Measurements from ENCODE around the gene C20orf96.
A peak's percentile ranks its signal among the peaks of the same experiment; 100 is the strongest.

The C20orf96 gene

GRCh38 chr20:312067-312466 is 21.5 kb upstream of the C20orf96 start:
- no peak for DNase-seq

DNA sequence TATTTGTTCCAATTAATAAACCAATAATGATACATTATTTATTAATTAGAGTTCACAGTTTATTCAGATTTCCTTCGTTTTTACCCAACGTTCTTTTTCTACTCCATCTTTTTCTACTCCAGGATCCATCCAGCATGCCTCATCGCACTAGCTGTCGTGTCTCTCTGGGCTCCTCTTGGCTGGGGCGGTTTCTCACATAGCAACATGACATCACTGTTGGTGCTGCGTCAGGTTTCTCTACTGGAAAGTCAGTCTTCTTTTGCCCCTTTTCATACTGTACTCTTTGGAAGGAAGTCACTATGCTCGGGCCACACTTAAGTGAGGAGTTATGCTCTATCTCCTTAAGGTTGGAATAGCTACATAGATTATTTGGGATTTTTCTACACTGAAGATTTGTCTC is 21.1 kb upstream of the C20orf96 start:
- DNase-seq = no peak

- DNase-seq = no peak
These were observed 20.1 kb upstream of the C20orf96 start for GRCh38 chr20:310645-311044.

- DNase-seq = peak; percentile 81 to 90
These were observed 19.5 kb upstream of the C20orf96 start for GRCh38 chr20:309841-310644.

DNA sequence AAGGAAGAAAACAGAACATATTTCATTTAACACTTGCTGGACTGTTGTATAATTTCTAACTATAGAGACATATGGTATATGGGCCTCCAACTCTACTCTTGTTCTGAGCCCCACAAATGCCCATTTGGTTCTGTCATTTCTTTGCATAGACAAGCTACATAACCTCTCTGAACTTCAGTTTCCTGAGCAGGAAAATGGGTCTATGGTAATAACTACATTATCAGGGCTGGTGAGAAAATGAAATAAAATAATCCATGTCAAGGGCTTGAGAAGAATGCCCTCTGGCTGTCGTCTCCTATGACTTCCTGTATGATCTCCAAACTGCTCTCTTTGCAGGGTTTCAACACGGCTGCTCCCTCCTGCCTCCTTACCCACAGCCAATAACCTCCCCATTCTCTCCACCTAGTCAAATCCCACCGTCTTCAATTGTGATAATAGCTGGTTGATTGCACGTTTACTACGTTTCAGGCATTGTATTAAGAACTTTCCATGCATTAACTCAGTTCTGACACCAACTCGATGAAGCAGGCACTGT is 18.8 kb upstream of the C20orf96 start:
- no peak for DNase-seq

DNA sequence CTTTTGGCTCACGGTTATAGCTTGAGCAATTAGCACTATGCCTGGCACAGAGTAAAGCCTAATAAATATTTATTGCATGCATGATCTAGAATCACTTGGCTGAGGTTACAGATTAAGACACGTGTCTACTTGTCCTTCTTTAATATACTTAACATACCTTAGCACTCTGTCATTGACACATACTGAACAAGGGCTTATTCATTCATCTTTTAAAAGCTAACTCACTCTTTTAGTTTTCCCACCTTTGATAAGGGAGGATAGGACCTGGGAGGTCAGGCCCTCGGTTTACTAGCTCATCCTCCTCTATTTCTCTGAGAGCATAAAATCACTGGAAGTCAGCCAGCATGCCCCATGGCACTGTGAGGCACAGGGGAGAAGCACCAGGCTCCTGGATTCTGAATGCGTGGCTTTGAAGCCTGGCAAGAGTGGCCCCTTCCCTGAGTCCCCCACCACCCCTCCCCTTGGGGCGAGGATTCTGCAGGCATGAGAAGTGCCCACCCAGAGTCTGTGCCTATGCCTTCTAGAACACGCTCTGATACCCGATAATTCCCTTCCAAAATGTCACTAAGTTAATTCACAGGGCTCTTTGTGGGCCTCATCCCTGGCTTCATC is 18.0 kb upstream of the C20orf96 start:
- no peak for DNase-seq

DNA sequence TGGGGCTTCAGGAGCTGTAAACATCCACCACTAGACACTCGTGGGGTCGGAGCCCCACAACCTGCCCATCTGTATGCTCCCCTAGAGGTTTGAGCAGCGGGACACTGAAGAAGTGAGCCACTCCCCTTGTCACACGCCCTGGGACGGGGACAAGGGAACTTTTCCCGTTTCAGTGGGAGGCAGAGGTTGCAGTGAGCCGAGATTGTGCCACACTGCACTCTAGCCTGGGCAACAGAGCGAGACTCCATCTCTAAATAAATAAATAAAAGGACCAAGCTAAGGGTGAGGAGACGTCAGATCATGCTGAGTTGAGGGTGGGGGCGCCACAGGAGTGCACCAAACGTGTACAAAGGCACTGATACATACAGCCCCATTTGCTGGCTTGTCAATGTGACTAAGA is 15.2 kb upstream of the C20orf96 start:
- no peak for DNase-seq

DNA sequence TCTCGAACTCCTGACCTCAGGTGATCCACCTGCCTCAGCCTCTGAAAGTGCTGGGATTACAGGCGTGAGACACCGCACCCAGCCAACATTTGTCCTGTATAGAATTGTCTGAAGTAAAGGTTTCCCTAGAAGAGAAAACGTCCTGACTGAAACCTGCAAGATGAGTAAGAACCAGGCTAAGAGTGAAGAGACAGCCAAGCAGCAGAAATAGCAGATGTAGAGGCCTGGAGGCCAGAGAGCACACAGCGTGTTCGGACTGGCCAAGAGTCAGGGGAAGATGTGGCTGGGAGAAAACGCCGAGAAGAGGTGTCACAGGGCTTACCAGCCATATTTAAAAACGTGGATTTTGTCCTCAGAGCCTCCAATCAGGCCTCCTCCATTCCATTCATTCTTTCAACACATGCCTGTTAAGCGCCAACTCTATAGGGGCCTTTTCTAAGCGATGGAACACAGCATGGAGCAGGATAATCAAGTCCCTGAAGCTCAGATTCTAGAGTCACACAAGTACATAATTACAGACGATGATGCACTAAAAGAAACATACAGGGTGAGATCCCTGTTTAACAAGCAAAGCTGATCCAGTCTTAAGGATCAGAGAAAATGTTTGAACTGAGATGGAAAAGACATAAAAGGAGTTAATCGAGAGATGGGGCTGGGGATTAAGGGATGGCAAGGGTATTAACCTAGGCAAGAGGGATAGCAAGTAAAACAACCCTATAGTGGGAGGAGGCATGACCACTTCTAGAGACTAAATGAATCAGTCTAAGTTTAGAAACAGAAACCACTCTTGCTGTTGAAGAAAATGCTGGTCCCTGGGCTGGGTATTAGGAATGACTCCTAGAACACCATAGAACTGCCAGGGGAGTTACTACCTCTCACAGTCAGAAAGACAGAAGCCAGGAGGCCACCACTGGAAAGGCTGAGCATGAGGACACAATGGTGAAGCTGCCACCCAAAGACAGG is 11.6 kb upstream of the C20orf96 start:
- DNase-seq = no peak

DNA sequence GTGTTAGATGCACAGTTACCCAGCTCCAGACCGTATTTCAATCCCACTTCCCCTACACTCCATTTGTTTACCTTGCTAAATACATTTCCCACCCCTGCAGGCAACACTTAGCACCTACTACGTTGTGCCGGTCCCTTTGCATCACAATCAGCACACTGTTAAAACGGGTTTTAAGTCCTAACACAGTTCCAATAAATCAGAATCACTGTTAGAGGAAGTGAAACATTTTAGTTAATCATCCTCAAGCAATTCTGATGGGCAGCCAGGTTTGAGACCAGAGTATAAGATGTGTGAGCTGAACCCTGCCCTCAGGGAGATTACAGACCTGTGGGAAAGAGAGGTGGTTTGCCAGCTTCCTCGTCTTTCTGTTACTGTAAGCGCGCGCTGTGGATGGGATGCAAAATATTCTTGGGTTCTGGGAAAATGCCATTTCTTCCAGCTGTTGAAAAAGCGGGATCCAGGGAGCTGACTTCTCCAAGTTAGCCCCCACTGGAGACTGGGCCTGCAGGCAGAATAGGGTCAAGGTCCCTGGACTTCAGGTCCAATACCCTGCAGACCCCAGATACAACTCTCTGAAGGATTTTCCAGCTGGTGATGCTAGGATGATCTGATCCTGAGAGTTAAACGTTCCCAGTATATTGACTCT is 9.9 kb upstream of the C20orf96 start:
- no peak for DNase-seq

DNA sequence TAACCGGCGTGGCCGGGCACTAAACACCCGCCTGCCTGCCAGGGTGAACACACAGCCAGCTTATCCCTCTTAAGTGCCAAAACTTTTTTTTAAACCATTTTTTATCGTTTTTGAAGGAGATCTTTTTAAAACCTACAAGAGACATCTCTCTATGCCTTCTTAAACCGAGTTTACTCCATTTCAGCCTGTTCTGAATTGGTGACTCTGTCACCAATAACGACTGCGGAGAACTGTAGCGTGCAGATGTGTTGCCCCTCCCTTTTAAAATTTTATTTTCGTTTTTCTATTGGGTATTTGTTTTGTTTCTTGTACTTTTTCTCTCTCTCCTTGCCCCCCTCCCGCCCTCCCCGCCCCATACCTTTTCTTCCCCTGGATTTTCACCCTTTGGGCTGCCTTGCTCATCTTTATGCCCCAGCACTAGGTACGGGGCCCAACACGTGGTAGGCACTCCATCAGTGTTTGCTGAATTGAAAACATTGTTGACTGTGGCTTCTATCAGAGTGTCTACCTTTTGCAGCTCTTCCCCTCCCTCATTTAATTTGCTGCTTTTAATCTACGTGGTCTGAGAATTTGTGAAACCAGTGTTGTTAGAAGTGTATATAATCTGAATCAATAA is 8.3 kb upstream of the C20orf96 start:
- no peak for DNase-seq

DNA sequence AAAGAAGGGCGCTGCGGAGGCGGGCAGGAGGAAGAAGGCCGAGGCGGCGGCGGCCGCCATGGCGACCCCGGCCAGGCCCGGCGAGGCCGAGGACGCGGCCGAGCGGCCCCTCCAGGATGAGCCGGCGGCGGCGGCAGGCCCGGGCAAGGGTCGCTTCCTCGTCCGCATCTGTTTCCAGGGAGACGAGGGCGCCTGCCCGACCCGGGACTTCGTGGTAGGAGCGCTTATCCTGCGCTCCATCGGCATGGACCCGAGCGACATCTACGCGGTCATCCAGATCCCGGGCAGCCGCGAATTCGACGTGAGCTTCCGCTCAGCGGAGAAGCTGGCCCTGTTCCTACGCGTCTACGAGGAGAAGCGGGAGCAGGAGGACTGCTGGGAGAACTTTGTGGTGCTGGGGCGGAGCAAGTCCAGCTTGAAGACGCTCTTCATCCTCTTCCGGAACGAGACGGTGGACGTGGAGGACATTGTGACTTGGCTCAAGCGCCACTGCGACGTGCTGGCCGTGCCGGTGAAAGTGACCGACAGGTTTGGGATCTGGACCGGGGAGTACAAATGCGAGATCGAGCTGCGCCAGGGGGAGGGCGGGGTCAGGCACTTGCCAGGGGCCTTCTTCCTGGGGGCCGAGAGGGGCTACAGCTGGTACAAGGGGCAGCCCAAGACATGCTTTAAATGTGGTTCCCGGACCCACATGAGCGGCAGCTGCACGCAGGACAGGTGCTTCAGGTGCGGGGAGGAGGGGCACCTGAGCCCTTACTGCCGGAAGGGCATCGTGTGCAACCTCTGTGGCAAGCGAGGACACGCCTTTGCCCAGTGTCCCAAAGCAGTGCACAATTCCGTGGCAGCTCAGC is 7.6 kb upstream of the C20orf96 start:
- peak; percentile 41 to 56 for DNase-seq

DNA sequence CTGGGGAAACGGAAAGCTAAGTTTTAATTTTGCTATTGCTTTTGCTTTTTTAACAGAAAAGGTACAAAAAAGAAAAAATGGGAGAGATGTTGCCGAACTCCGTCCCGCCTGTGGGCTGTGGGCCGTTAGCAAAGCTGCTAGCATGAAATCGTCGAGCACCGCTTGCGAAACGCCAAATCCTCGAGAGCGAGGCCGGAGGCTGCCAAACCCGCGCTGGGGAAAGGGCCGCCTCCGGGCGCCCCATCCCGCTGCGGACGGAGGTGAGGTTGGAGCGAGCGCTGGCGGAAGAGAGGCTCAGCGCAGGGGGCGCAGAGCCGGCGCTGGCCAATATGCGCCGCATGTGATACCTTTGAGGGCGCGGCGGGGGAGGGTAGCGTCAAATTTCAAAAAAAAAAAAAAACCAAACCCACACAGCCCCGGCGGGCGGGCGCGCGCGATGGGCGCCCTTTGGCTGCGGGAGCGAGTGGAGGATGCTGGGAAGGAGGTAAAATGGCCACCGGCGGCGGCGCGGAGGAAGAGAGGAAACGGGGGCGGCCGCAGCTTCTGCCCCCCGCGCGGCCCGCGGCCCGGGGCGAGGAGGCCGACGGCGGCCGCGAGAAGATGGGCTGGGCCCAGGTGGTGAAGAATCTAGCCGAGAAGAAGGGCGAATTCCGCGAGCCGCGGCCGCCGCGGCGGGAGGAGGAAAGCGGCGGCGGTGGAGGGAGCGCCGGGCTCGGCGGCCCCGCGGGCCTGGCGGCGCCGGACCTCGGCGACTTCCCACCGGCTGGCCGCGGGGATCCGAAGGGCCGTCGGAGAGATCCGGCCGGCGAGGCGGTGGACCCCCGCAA is 6.8 kb upstream of the C20orf96 start, which contains the start of gene ZCCHC3:
TSS of gene ZCCHC3 (plus strand) at position 473 of the 827 bp plus-strand sequence. CDS start at position 490, 17 bp downstream.
- peak; percentile 84 to 85 for DNase-seq

- no peak for DNase-seq
These were observed 5.3 kb upstream of the C20orf96 start for GRCh38 chr20:295804-296203.

GRCh38 chr20:294602-295001 is 4.1 kb upstream of the C20orf96 start:
- DNase-seq = no peak

GRCh38 chr20:289693-290083 is 862 bp downstream of the C20orf96 start:
- DNase-seq = no peak

- no peak for DNase-seq
These were observed 1.4 kb downstream of the C20orf96 start for GRCh38 chr20:288956-289692.

DNA sequence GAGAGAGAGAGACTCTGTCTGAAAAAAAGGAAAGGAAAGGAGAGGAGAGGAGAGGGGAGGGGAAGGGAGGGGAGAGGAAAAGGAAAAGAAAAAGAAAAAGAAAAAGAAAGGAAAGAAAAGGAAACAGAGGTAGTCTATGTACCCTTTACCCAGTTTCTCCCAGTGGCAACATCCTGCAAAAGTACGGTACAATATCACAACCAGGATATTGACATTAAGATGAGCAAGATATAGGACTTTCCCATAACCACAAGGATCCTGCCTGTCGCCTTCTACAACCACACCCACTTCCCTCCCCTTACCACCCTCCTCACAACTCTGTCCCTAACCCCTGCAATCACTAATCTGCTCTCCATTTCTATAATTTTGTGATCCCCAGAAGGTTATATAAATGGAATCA is 4.0 kb downstream of the C20orf96 start:
- DNase-seq = no peak

GRCh38 chr20:284172-284571 is 6.4 kb downstream of the C20orf96 start:
- DNase-seq = no peak
